ENCODE data around the gene UBE2Q2. TPM values are rescaled to one million over a fixed set of nuclear protein-coding genes. Genes with fewer than 3 reads are reported as not detected.

Gene UBE2Q2
- total and polyA plus RNA-seq, 2 of the 4 experiments (the other 2 are of a cell fraction), result 18.0 to 28.9 TPM

- BruUV-seq (replicated peaks), result no TSS peak
- Histone ChIP-seq H3K4me2 (ENCODE audit: low read depth, low read length) (no peak overlapping the region), H3K27me3 (ENCODE audit: control insufficient read depth, insufficient read depth, low read length) (peaks cover 7% of the 10 kb centered on the region), H2BK120ac (ENCODE audit: low read depth, low read length) (no peak overlapping the region), H3K14ac (replicated peaks; ENCODE audit: low read depth, low read length) (no peak overlapping the region), H3K9me1 (ENCODE audit: insufficient read depth, low read length) (0 out of 2 replicates have a peak, but pooled peaks cover 3% of the 10 kb centered on the region), H4K91ac (ENCODE audit: insufficient read depth, low read depth, low read length) (no peak overlapping the region), H2AFZ (replicated peaks; ENCODE audit: low read length, poor library complexity) (no peak overlapping the region), H2BK5ac (ENCODE audit: low read depth, low read length, poor library complexity, severe bottlenecking) (no peak overlapping the region), H3K9me3 (ENCODE audit: control insufficient read depth, insufficient read depth, low read length) (no peaks in the 10 kb centered on the region), H4K5ac (ENCODE audit: low read depth, low read length) (no peak overlapping the region), H3K23ac (ENCODE audit: low read depth, low read length) (no peak overlapping the region), H4K20me1 (ENCODE audit: insufficient read depth, low read length) (no peaks in the 10 kb centered on the region), H3K36me3 (ENCODE audit: control insufficient read depth, insufficient read depth, low read length) (no peaks in the 10 kb centered on the region), H3K4me3 (ENCODE audit: insufficient read depth, low read depth, low read length) (no peak overlapping the region), H3K18ac (ENCODE audit: low read depth, low read length) (no peak overlapping the region), H3K4ac (ENCODE audit: low read depth, low read length) (no peak overlapping the region), H3K9ac (ENCODE audit: low read depth, low read length) (no peak overlapping the region), H3K27ac (ENCODE audit: insufficient read depth, low read length) (no peak overlapping the region), H3K79me1 (ENCODE audit: low read depth in 1 of 2, low read length in 2 of 2) (no peaks in the 10 kb centered on the region), H2BK20ac (ENCODE audit: low read depth, low read length) (no peak overlapping the region), H3K4me1 (ENCODE audit: control insufficient read depth, insufficient read depth, low read length) (no peaks in the 10 kb centered on the region), H2AK5ac (ENCODE audit: low read depth, low read length) (no peak overlapping the region), H3K56ac (ENCODE audit: extremely low read depth, insufficient read depth, low read length) (no peak overlapping the region), H4K8ac (ENCODE audit: low read depth in 2 of 2, low read length in 2 of 2) (no peak overlapping the region), H2BK15ac (ENCODE audit: low read depth, low read length) (no peak overlapping the region), H2AK9ac (replicated peaks; ENCODE audit: low read depth, low read length, poor library complexity) (no peak overlapping the region)
- in situ Hi-C loops (cut with MboI; ENCODE audit: low sequenced_read_pairs), result no loop called here
- TF ChIP-seq, protein P1, sequence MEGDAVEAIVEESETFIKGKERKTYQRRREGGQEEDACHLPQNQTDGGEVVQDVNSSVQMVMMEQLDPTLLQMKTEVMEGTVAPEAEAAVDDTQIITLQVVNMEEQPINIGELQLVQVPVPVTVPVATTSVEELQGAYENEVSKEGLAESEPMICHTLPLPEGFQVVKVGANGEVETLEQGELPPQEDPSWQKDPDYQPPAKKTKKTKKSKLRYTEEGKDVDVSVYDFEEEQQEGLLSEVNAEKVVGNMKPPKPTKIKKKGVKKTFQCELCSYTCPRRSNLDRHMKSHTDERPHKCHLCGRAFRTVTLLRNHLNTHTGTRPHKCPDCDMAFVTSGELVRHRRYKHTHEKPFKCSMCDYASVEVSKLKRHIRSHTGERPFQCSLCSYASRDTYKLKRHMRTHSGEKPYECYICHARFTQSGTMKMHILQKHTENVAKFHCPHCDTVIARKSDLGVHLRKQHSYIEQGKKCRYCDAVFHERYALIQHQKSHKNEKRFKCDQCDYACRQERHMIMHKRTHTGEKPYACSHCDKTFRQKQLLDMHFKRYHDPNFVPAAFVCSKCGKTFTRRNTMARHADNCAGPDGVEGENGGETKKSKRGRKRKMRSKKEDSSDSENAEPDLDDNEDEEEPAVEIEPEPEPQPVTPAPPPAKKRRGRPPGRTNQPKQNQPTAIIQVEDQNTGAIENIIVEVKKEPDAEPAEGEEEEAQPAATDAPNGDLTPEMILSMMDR (conservative IDR thresholded peaks at IDR 0.05; ENCODE audit: low read depth, low read length), result no peak
- TF ChIP-seq, protein P2, sequence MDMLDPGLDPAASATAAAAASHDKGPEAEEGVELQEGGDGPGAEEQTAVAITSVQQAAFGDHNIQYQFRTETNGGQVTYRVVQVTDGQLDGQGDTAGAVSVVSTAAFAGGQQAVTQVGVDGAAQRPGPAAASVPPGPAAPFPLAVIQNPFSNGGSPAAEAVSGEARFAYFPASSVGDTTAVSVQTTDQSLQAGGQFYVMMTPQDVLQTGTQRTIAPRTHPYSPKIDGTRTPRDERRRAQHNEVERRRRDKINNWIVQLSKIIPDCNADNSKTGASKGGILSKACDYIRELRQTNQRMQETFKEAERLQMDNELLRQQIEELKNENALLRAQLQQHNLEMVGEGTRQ (IDR thresholded peaks at IDR 0.05; ENCODE audit: low read depth, low read length), result no peak
- TF ChIP-seq FOS (IDR thresholded peaks at IDR 0.05; ENCODE audit: low read depth, low read length) (no peak), MAZ (IDR thresholded peaks at IDR 0.05; ENCODE audit: borderline replicate concordance, low read depth, low read length) (no peak), MXI1 (IDR thresholded peaks at IDR 0.05; ENCODE audit: borderline replicate concordance, low read depth, low read length) (no peak), POLR2A (IDR thresholded peaks at IDR 0.05; ENCODE audit: low read depth, low read length) (no peak), RFX5 (IDR thresholded peaks at IDR 0.05; ENCODE audit: low read depth, low read length) (no peak), SMC3 (IDR thresholded peaks at IDR 0.05; ENCODE audit: low read depth, low read length) (no peak), CHD1 (IDR thresholded peaks at IDR 0.05; ENCODE audit: low read depth, low read length) (no peak), CEBPB (IDR thresholded peaks at IDR 0.05; ENCODE audit: low read depth, low read length) (no peak), MAFK (IDR thresholded peaks at IDR 0.05; ENCODE audit: low read depth, low read length) (no peak), RCOR1 (IDR thresholded peaks at IDR 0.05; ENCODE audit: insufficient replicate concordance, low read length) (no peak), BHLHE40 (IDR thresholded peaks at IDR 0.05; ENCODE audit: low read depth, low read length) (no peak), RAD21 (IDR thresholded peaks at IDR 0.05; ENCODE audit: low read length) (no peak), NFE2L2 (IDR thresholded peaks at IDR 0.05; ENCODE audit: low read depth, low read length) (no peak)
- TF ChIP-seq, protein P3, sequence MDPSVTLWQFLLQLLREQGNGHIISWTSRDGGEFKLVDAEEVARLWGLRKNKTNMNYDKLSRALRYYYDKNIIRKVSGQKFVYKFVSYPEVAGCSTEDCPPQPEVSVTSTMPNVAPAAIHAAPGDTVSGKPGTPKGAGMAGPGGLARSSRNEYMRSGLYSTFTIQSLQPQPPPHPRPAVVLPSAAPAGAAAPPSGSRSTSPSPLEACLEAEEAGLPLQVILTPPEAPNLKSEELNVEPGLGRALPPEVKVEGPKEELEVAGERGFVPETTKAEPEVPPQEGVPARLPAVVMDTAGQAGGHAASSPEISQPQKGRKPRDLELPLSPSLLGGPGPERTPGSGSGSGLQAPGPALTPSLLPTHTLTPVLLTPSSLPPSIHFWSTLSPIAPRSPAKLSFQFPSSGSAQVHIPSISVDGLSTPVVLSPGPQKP (IDR thresholded peaks at IDR 0.05; ENCODE audit: borderline replicate concordance, low read depth, low read length), result no peak
- 30% methylated on average over 7 of the region's 7 CpGs; no CpG with 5 or more reads in 1 of the 2 experiments for WGBS, 2 experiments (ENCODE audit: extremely low coverage in 2 of 2, insufficient read length in 1 of 2)
- intact Hi-C loops (cut with micrococcal nuclease), result no loop called here
- ATAC-seq (ENCODE audit: low read depth) (no peak; the same call in 1 of the 2 replicates), DNase-seq (no peak)
- dilution Hi-C loops (cut with HindIII; ENCODE audit: low sequenced_read_pairs, unreplicated experiment), result no loop called here
- ChIA-PET CTCF (interaction anchor here (0.7 kb wide), 1 partner anchor 84 kb away, joined by 7 read pairs; no protein-coding TSS in a partner anchor), POLR2A (ENCODE audit: unreplicated experiment) (no interaction called here)
Measured at GRCh38 chr15:75823860-75824613, 19.2 kb upstream of the UBE2Q2 start.
